Measurements from ENCODE around the gene POU2AF1. TPM values are rescaled to one million over a fixed set of nuclear protein-coding genes. Genes with fewer than 3 reads are reported as not detected.

Gene POU2AF1
- total RNA-seq, 4 donors from 2014 or later: 1.4 to 19.8 (median 2.9) TPM

DNA sequence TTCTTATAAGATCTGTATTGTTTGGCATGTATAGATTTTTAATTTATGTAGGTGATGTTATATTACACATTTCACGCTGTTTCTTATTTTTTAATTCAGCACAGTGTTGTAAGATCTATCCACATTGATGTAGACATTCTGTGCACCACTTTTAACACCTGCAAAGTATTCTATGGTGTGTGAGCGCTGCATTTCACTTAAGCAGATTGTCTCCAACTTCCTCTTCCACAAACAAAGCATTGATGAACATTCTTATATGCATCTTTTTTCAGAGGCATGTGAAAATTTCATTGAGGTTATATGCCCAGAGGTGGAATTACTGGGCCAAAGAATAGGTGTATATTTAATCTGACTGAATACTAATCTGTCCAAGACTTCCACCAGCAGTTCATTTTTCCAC lies 3.4 kb upstream of the POU2AF1 start:
- in situ Hi-C loops (cut with MboI; ENCODE audit: low pct_ligation_motif_present in 1 of 4, low pct_unique_long_range_greater_than_20kb in 1 of 4, low sequenced_read_pairs in 3 of 4) (no loop called here), intact Hi-C loops (cut with DNase I; ENCODE audit: low total_unique reads) (no loop called here)
- WGBS, 2 donors (ENCODE audit: low coverage in 1 of 2): 93 to 94% methylated on average over 2 of the region's 2 CpGs

DNA sequence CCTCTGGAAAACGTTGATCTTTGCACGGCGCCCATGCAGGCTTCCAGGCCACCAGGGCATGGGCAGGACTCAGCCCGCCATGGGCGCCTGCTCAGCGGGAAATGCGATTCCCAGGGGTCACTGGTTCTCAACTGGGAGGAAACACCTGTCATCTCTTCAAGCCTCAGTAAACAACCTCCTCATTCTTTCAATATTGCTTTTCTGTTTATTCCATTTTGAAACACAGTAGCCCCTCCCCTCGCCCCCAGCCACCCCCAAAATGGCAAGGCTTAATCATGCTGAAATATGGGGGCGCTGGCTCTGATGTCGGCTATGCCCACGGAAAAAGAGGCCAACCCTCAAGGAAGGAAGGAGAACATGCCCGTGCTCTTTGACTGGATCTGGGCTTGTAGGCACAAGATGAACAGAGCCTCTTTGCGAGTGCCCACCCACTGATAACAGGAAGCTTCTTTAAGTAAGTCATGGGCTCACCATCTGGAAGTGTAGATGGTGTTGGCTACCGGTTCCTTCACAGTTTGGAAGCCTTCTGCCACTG lies 594 bp upstream of the POU2AF1 start:
- Histone ChIP-seq H3K27me3 (no peaks in the 10 kb centered on the region), H3K36me3 (no peaks in the 10 kb centered on the region), H3K4me1 (no peaks in the 10 kb centered on the region), H3K9me3 (no peaks in the 10 kb centered on the region), H3K27ac (peak overlapping the region in 3 of 4 donors; percentile 18 to 40 (median 37)), H3K4me3 (no peak overlapping the region)
- WGBS, 2 donors (ENCODE audit: low coverage in 1 of 2): 80% methylated on average over 2 to 14 of the region's 14 CpGs
- TF ChIP-seq POLR2AphosphoS5 (IDR thresholded peaks at IDR 0.05): no peak
- TF ChIP-seq, protein P1, sequence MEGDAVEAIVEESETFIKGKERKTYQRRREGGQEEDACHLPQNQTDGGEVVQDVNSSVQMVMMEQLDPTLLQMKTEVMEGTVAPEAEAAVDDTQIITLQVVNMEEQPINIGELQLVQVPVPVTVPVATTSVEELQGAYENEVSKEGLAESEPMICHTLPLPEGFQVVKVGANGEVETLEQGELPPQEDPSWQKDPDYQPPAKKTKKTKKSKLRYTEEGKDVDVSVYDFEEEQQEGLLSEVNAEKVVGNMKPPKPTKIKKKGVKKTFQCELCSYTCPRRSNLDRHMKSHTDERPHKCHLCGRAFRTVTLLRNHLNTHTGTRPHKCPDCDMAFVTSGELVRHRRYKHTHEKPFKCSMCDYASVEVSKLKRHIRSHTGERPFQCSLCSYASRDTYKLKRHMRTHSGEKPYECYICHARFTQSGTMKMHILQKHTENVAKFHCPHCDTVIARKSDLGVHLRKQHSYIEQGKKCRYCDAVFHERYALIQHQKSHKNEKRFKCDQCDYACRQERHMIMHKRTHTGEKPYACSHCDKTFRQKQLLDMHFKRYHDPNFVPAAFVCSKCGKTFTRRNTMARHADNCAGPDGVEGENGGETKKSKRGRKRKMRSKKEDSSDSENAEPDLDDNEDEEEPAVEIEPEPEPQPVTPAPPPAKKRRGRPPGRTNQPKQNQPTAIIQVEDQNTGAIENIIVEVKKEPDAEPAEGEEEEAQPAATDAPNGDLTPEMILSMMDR (IDR thresholded peaks at IDR 0.05): no peak
- in situ Hi-C loops (cut with MboI; ENCODE audit: low pct_ligation_motif_present in 1 of 4, low pct_unique_long_range_greater_than_20kb in 1 of 4, low sequenced_read_pairs in 3 of 4): no loop called here
- intact Hi-C loops (cut with DNase I; ENCODE audit: low total_unique reads): no loop called here
- no peak for DNase-seq

More for the DNA sequence above, 3.4 kb upstream of the POU2AF1 start:
- H3K9me3 ChIP-seq: peaks cover 0 to 6% of the 10 kb centered on the region in 2 donors
- no peaks in the 10 kb centered on the region for H3K27me3 ChIP-seq
- H3K4me3 ChIP-seq: no peak overlapping the region
- no peak overlapping the region for H3K27ac ChIP-seq
- DNase-seq: no peak
- peaks cover 0 to 2% (median under 1%) of the 10 kb centered on the region in 4 donors for H3K4me1 ChIP-seq
- no peaks in the 10 kb centered on the region for H3K36me3 ChIP-seq
- TF ChIP-seq, protein P1 (IDR thresholded peaks at IDR 0.05): no peak
- TF ChIP-seq POLR2A (IDR thresholded peaks at IDR 0.05) (no peak), POLR2AphosphoS5 (IDR thresholded peaks at IDR 0.05) (no peak), EP300 (IDR thresholded peaks at IDR 0.05; ENCODE audit: low read depth) (no peak)

- H3K36me3 ChIP-seq: no peaks in the 10 kb centered on the region
- in situ Hi-C loops (cut with MboI; ENCODE audit: low pct_ligation_motif_present in 1 of 4, low pct_unique_long_range_greater_than_20kb in 1 of 4, low sequenced_read_pairs in 3 of 4): no loop called here
- no peaks in the 10 kb centered on the region for H3K27me3 ChIP-seq
- DNase-seq: no peak
- H3K27ac ChIP-seq: peak overlapping the region in 3 of 4 donors; percentile 25 to 66 (median 55)
- intact Hi-C loops (cut with DNase I; ENCODE audit: low total_unique reads): no loop called here
- H3K4me1 ChIP-seq: no peaks in the 10 kb centered on the region
- TF ChIP-seq, protein P1 (IDR thresholded peaks at IDR 0.05): no peak
- no peak for TF ChIP-seq POLR2A (IDR thresholded peaks at IDR 0.05)
- WGBS, 2 donors (ENCODE audit: low coverage in 1 of 2): 64 to 73% methylated on average over 8 of the region's 8 CpGs
- peak overlapping the region in 1 of 4 donors; percentile 11 for H3K4me3 ChIP-seq
- H3K9me3 ChIP-seq: no peaks in the 10 kb centered on the region
These were observed 752 bp downstream of the POU2AF1 start for GRCh38 chr11:111378185-111378860.

- 57 to 80% methylated on average over 1 to 3 of the region's 3 CpGs for WGBS, 2 donors (ENCODE audit: low coverage in 1 of 2)
- in situ Hi-C loops (cut with MboI; ENCODE audit: low pct_ligation_motif_present in 1 of 4, low pct_unique_long_range_greater_than_20kb in 1 of 4, low sequenced_read_pairs in 3 of 4): no loop called here
- peak overlapping the region in 2 of 4 donors; percentile 36 to 66 for H3K27ac ChIP-seq
These were observed 2.7 kb downstream of the POU2AF1 start for GRCh38 chr11:111376181-111376871.

More at GRCh38 chr11:111376181-111376871, 2.7 kb downstream of the POU2AF1 start:
- Histone ChIP-seq H3K4me1 (peaks cover 0 to 7% (median 3%) of the 10 kb centered on the region in 4 donors), H3K9me3 (no peaks in the 10 kb centered on the region), H3K4me3 (no peak overlapping the region), H3K36me3 (no peaks in the 10 kb centered on the region), H3K27me3 (no peaks in the 10 kb centered on the region)
- TF ChIP-seq, protein P1 (IDR thresholded peaks at IDR 0.05): no peak
- TF ChIP-seq EP300 (IDR thresholded peaks at IDR 0.05; ENCODE audit: low read depth) (no peak), POLR2AphosphoS5 (IDR thresholded peaks at IDR 0.05) (no peak), POLR2A (IDR thresholded peaks at IDR 0.05) (no peak)
- intact Hi-C loops (cut with DNase I; ENCODE audit: low total_unique reads): no loop called here
- no peak for DNase-seq
